Aorta (tissue), 5 donors: ENCODE results near the gene TLR9. TPM values are rescaled to one million over a fixed set of nuclear protein-coding genes. Genes with fewer than 3 reads are reported as not detected.

ENCODE experiments used
- ATAC-seq: fragments of 200-7000 bp; cut with Tn5 transposase; one replicate; pipeline ENCODE4 v1.9.1; 2022; ENCODE audit warnings: moderate library complexity; ENCODE audit not compliant: low FRiP score
- DNase-seq, 2 donors: peaks; one replicate each; pipeline ENCODE4 v3.0.0-alpha.2; 2020
- H3K27ac ChIP-seq, 2 donors: one replicate each; pipeline ENCODE4 v1.5.1; 2013; ENCODE audit warnings: low read length in 2 of 2, mild to moderate bottlenecking in 2 of 2, moderate library complexity in 2 of 2, control low read depth in 1 of 2, inconsistent platforms in 1 of 2, low read depth in 1 of 2
- H3K27me3 ChIP-seq, 2 donors: one replicate each; pipeline ENCODE4 v1.6.1; 2013; ENCODE audit warnings: control low read depth in 1 of 2, low read length in 1 of 2, mild to moderate bottlenecking in 1 of 2, moderate library complexity in 1 of 2; ENCODE audit not compliant: insufficient read depth in 2 of 2, control insufficient read depth in 1 of 2
- H3K36me3 ChIP-seq, 2 donors: one replicate each; pipeline ENCODE4 v1.6.1; 2013; ENCODE audit warnings: control low read depth in 1 of 2, low read length in 1 of 2, mild to moderate bottlenecking in 1 of 2; ENCODE audit not compliant: insufficient read depth in 2 of 2, control insufficient read depth in 1 of 2
- H3K4me1 ChIP-seq, 2 donors: one replicate each; pipeline ENCODE4 v1.6.1; 2013; ENCODE audit warnings: low read length in 2 of 2, control low read depth in 1 of 2, mild to moderate bottlenecking in 1 of 2, moderate library complexity in 1 of 2; ENCODE audit not compliant: insufficient read depth in 2 of 2, control insufficient read depth in 1 of 2
- H3K4me3 ChIP-seq, 2 donors: one replicate each; pipeline ENCODE4 v1.5.1; 2013; ENCODE audit warnings: low read length in 2 of 2, control low read depth in 1 of 2, mild to moderate bottlenecking in 1 of 2
- H3K9me3 ChIP-seq: one replicate; pipeline ENCODE4 v1.6.1; 2013; ENCODE audit warnings: mild to moderate bottlenecking, low read length; ENCODE audit not compliant: control insufficient read depth
- WGBS, 2 donors: extraction: QIAGEN DNeasy Blood & Tissue Kit; methylation state at CpG; one replicate each; pipeline ENCODE4 v1.1.7; 2013; 5-methylcytosine and 5-hydroxymethylcytosine counted together
- intact Hi-C, 2 donors: fragments of 100-400 bp; cut with DNase I; formaldehyde crosslinking; loops; one replicate each; pipeline versions ENCODE4 v1.14.2 to v1.15.0; 2022
- polyA plus RNA-seq, 2 donors: library from polyadenylated mRNA; stranded (reverse); fragments of 200-250 nt; gene quantifications; one replicate each; pipeline ENCODE4 v1.2.3, GENCODE V29; 2013
- total RNA-seq, 2 donors: library from RNA; stranded (reverse); fragmentation: NEBNext Ultra II Directional; extraction: Animal tissue kit (Norgen Biotek cat#: 25700); gene quantifications; one replicate each; pipeline ENCODE4 v1.2.1, GENCODE V29; 2021
- donor health status: healthy with polysubstance abuse.
- donor health status: Bipolar disorder and iron deficiency.
- donor health status: DM: no; HTN: no; CAD: no.
- donor health status: DM: no; HTN: no; CAD: no.
- donor health status: DM: yes; HTN: yes; CAD: no.

TLR9 gene
- total and polyA plus RNA-seq, 4 donors, result 0.42 to 0.81 TPM; not detected in 2

- WGBS, 2 donors, result 78 to 80% methylated on average over 6 of the region's 6 CpGs
- peaks cover 0 to 4% of the 10 kb centered on the region in 2 donors for H3K36me3 ChIP-seq
- no peaks in the 10 kb centered on the region for H3K27me3 ChIP-seq
- intact Hi-C loops, result no loop called here
- DNase-seq, result no peak
- no peaks in the 10 kb centered on the region for H3K9me3 ChIP-seq
- no peak for ATAC-seq
- H3K4me1 ChIP-seq, result no peaks in the 10 kb centered on the region
- H3K4me3 ChIP-seq, result no peak overlapping the region
- no peak overlapping the region for H3K27ac ChIP-seq
These were observed 24.2 kb upstream of the TLR9 start for GRCh38 chr3:52249683-52250082.

- WGBS, 2 donors, result 69 to 71% methylated on average over 10 of the region's 10 CpGs
- intact Hi-C loops, result no loop called here
- Histone ChIP-seq H3K4me1 (no peaks in the 10 kb centered on the region), H3K27ac (no peak overlapping the region), H3K36me3 (peaks cover 0 to 3% of the 10 kb centered on the region in 2 donors), H3K4me3 (no peak overlapping the region), H3K9me3 (no peaks in the 10 kb centered on the region), H3K27me3 (no peaks in the 10 kb centered on the region)
- ATAC-seq (no peak), DNase-seq (peak in 1 of 2 donors; percentile 82)
These were observed 23.5 kb upstream of the TLR9 start for GRCh38 chr3:52248816-52249547.

GRCh38 chr3:52248165-52248541 is 22.7 kb upstream of the TLR9 start:
- H3K36me3 ChIP-seq, result no peaks in the 10 kb centered on the region

GRCh38 chr3:52247409-52248164 is 22.1 kb upstream of the TLR9 start:
- no peaks in the 10 kb centered on the region for H3K27me3 ChIP-seq
- WGBS, 2 donors, result 92% methylated on average over 7 of the region's 7 CpGs
- no peaks in the 10 kb centered on the region for H3K9me3 ChIP-seq
- DNase-seq, result no peak
- no peaks in the 10 kb centered on the region for H3K36me3 ChIP-seq
- intact Hi-C loops, result no loop called here
- ATAC-seq, result no peak
- no peaks in the 10 kb centered on the region for H3K4me1 ChIP-seq
- no peak overlapping the region for H3K27ac ChIP-seq
- no peak overlapping the region for H3K4me3 ChIP-seq

More at GRCh38 chr3:52248165-52248541, 22.7 kb upstream of the TLR9 start:
- no peaks in the 10 kb centered on the region for H3K4me1 ChIP-seq
- H3K9me3 ChIP-seq, result no peaks in the 10 kb centered on the region
- intact Hi-C loops, result no loop called here
- peak in 1 of 2 donors; percentile 34 for DNase-seq
- ATAC-seq, result no peak
- WGBS, 2 donors, result 89 to 93% methylated on average over 10 of the region's 10 CpGs
- no peak overlapping the region for H3K4me3 ChIP-seq
- H3K27ac ChIP-seq, result peak overlapping the region in 1 of 2 donors; percentile 4
- H3K27me3 ChIP-seq, result no peaks in the 10 kb centered on the region

GRCh38 chr3:52246728-52247408 is 21.4 kb upstream of the TLR9 start:
- no peak overlapping the region for H3K4me3 ChIP-seq
- intact Hi-C loops, result no loop called here

GRCh38 chr3:52246264-52246620 is 20.8 kb upstream of the TLR9 start:
- Histone ChIP-seq H3K9me3 (no peaks in the 10 kb centered on the region), H3K4me3 (peak overlapping the region; percentile 60 to 69), H3K27me3 (no peaks in the 10 kb centered on the region), H3K36me3 (no peaks in the 10 kb centered on the region), H3K4me1 (no peaks in the 10 kb centered on the region), H3K27ac (peak overlapping the region in 1 of 2 donors; percentile 83)
- 24 to 27% methylated on average over 8 of the region's 8 CpGs for WGBS, 2 donors
- intact Hi-C loops, result no loop called here
- ATAC-seq (peak; percentile 15), DNase-seq (no peak)

More at GRCh38 chr3:52246728-52247408, 21.4 kb upstream of the TLR9 start:
- no peaks in the 10 kb centered on the region for H3K27me3 ChIP-seq
- peak in 1 of 2 donors; percentile 78 for DNase-seq
- no peaks in the 10 kb centered on the region for H3K36me3 ChIP-seq
- ATAC-seq, result no peak
- H3K4me1 ChIP-seq, result no peaks in the 10 kb centered on the region
- no peaks in the 10 kb centered on the region for H3K9me3 ChIP-seq
- WGBS, 2 donors, result 84 to 85% methylated on average over 14 of the region's 14 CpGs
- H3K27ac ChIP-seq, result peak overlapping the region in 1 of 2 donors; percentile 11

GRCh38 chr3:52245322-52246263 is 20.1 kb upstream of the TLR9 start, which contains the start of gene PPM1M:
Gene PPM1M, plus strand, starts transcription at chr3:52245759. Its CDS starts 66 bp downstream, at chr3:52245825.
- peak within 1 kb of the TSS; percentile 60 to 69 for H3K4me3 ChIP-seq
- H3K36me3 ChIP-seq, result no peaks in the 10 kb centered on the region
- H3K27ac ChIP-seq, result peak within 1 kb of the TSS; percentile 51 to 83
- H3K9me3 ChIP-seq, result no peaks in the 10 kb centered on the region
- DNase-seq, result peak; percentile 70 to 87
- WGBS, 2 donors, result 1% methylated on average over 94 to 98 of the region's 98 CpGs
- ATAC-seq, result peak; percentile 62
- no peaks in the 10 kb centered on the region for H3K27me3 ChIP-seq
- H3K4me1 ChIP-seq, result no peaks in the 10 kb centered on the region
- intact Hi-C loops, result no loop called here
